Cardiac muscle cell (in vitro differentiated cells and primary cell): Measurements from ENCODE around the gene SGF29. TPM values are rescaled to one million over a fixed set of nuclear protein-coding genes. Genes with fewer than 3 reads are reported as not detected.
"Not testable (repeated sequence)": the region's sequence is repeated elsewhere in the genome, so short reads cannot be mapped to it uniquely, and the experiment has no call there.

ENCODE experiments used
- DNase-seq, 2 donors: peaks; one replicate each; pipeline versions ENCODE4 v3.0.0 to v3.0.0-alpha.2; 2010 to 2017; ENCODE audit warnings: low read depth in 1 of 2, low spot score in 1 of 2
- H3K27ac ChIP-seq: fragments of 200-600 bp; sonication (generic); 2 replicates; pipeline ENCODE4 v1.5.1; 2016
- H3K27me3 ChIP-seq: fragments of 200-600 bp; sonication (generic); 2 replicates; pipeline ENCODE4 v1.6.0; 2016; ENCODE audit warnings: control low read depth
- H3K36me3 ChIP-seq: fragments of 200-600 bp; sonication (generic); 2 replicates; pipeline ENCODE4 v1.5.1; 2016; ENCODE audit warnings: control low read depth
- H3K4me1 ChIP-seq: fragments of 200-600 bp; sonication (generic); 2 replicates; pipeline ENCODE4 v1.8.1; 2017; ENCODE audit warnings: low read depth, mild to moderate bottlenecking, mixed run types
- H3K4me3 ChIP-seq: fragments of 200-600 bp; sonication (generic); 2 replicates; pipeline ENCODE4 v1.5.1; 2016; ENCODE audit warnings: mild to moderate bottlenecking
- H3K9me3 ChIP-seq: fragments of 200-600 bp; sonication (generic); 2 replicates; pipeline ENCODE4 v1.5.1; 2017; ENCODE audit warnings: low read depth, mild to moderate bottlenecking, control low read depth
- polyA plus RNA-seq: library from polyadenylated mRNA; unstranded; fragments of >200 nt; fragmentation: Nextera tagmentation; extraction: Ambion mirVana; gene quantifications from 2 replicates; pipeline ENCODE4 v1.2.1, GENCODE V29; 2016
- total RNA-seq: library from RNA; depleted of rRNA; stranded (reverse); fragments of >200 nt; gene quantifications from 2 replicates; pipeline ENCODE4 v1.2.3, GENCODE V29; 2016
- TF ChIP-seq, protein P1 (sequence below): IDR thresholded peaks from 2 replicates; pipeline ENCODE4 v1.5.1; 2012; ENCODE audit warnings: low read depth, mild to moderate bottlenecking, low read length

The SGF29 gene
- total and polyA plus RNA-seq, 2 experiments from 2014 or later: 21.7 to 28.8 TPM

DNA sequence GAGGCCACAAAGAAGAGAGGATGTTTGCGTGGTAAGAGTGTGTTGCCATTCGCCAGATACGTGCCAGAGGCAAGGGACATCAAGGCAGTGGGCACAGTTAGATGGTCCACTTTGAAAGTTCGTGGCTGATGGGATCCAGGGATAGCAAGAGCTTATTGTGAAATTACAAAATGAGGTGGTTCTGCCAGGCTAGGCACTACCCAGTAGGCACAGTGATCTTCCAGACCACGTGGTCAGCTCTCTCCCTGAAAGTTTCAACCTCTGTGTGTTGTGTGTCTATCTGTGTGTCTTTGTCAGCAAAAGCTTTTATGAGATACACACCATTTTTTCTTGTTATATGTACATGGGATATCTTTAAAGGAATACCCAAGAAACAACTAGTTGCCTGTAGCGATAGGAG lies 9.5 kb downstream of the SGF29 start:
- H3K4me3 ChIP-seq: no peak overlapping the region
- H3K4me1 ChIP-seq: peaks cover 12% of the 10 kb centered on the region
- TF ChIP-seq, protein P1, sequence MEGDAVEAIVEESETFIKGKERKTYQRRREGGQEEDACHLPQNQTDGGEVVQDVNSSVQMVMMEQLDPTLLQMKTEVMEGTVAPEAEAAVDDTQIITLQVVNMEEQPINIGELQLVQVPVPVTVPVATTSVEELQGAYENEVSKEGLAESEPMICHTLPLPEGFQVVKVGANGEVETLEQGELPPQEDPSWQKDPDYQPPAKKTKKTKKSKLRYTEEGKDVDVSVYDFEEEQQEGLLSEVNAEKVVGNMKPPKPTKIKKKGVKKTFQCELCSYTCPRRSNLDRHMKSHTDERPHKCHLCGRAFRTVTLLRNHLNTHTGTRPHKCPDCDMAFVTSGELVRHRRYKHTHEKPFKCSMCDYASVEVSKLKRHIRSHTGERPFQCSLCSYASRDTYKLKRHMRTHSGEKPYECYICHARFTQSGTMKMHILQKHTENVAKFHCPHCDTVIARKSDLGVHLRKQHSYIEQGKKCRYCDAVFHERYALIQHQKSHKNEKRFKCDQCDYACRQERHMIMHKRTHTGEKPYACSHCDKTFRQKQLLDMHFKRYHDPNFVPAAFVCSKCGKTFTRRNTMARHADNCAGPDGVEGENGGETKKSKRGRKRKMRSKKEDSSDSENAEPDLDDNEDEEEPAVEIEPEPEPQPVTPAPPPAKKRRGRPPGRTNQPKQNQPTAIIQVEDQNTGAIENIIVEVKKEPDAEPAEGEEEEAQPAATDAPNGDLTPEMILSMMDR: no peak
- no peak for DNase-seq
- no peaks in the 10 kb centered on the region for H3K27me3 ChIP-seq
- no peaks in the 10 kb centered on the region for H3K36me3 ChIP-seq
- H3K27ac ChIP-seq: no peak overlapping the region
- H3K9me3 ChIP-seq: peaks cover 4% of the 10 kb centered on the region

DNA sequence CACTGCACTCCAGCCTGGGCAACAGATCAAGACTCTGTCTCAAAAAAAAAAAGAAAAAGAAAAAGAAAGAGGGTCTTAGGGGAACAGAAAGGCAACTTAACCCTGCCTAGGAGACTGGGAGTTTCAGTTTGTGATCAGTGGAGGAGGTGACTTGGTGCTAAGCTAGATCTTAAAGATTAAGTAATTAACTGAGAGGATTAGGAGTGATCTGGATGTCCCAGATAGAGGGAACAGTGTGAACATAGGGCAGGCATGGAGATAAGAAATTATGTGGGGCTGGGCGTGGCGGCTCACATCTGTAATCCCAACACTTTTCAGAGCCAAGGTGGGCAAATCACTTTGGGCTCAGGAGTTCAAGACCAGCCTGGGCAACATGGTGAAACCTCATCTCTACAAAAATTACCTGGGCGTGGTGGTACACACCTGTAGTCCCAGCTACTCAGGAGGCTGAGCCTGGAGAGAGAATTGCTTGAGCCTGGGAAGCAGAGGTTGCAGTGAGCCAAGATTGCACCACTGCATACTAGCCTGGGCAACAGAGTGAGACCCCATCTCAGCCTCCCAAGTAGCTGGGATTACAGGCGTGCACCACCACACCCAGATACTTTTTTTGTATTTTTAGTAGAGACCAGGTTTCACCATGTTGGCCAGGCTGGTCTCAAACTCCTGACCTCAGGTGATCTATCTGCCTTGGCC lies 12.7 kb downstream of the SGF29 start:
- H3K4me3 ChIP-seq, H3K27ac ChIP-seq, H3K27me3 ChIP-seq, H3K9me3 ChIP-seq, DNase-seq, H3K36me3 ChIP-seq: not testable (repeated sequence)
- H3K4me1 ChIP-seq: peaks cover 14% of the 10 kb centered on the region

DNA sequence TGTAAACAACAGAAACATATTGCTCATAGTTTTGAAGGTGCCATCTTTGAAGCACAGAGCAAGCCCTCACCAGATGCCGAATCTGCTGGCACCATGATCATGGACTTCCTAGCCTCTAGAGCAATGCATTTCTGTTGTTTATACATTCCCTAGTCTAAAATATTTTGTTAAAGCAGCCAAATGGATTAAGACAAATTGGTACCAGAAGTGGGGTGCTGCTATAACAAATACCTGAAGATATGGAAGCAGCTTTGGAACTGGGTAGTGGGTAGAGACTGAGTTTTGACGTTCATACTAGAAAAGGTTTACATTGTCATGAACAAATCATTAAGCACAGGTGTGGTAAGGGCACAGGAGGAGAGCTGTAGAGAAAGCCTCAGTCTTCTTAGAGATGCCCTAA lies 13.6 kb downstream of the SGF29 start:
- DNase-seq: no peak
- TF ChIP-seq, protein P1: no peak
- Histone ChIP-seq H3K4me3 (no peak overlapping the region), H3K27me3 (no peaks in the 10 kb centered on the region), H3K27ac (no peak overlapping the region), H3K36me3 (no peaks in the 10 kb centered on the region), H3K9me3 (peaks cover 4% of the 10 kb centered on the region), H3K4me1 (peaks cover 14% of the 10 kb centered on the region)

DNA sequence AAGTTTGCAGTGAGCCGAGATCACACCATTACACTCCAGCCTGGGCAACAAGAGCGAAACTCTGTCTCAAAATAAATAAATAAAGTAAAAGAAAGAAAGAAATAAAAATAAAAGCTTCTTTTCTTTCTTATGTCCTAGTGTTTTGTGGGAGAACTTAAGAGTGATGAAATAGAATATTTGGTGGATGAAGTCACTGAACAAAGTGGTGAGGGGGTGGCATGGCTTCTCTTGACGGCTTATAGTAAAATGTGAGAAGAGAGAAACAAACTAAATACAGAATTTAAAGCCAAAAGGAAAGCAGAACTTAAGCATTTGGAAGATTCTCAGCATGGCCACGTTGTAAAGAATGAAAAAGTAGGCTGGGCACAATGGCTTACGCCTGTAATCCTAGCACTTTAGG lies 15.3 kb downstream of the SGF29 start:
- Histone ChIP-seq H3K4me3 (no peak overlapping the region), H3K4me1 (peaks cover 26% of the 10 kb centered on the region), H3K9me3 (peaks cover 4% of the 10 kb centered on the region), H3K27ac (no peak overlapping the region), H3K36me3 (no peaks in the 10 kb centered on the region), H3K27me3 (no peaks in the 10 kb centered on the region)
- TF ChIP-seq, protein P1: no peak
- peak in 1 of 2 donors; percentile 68 for DNase-seq

DNA sequence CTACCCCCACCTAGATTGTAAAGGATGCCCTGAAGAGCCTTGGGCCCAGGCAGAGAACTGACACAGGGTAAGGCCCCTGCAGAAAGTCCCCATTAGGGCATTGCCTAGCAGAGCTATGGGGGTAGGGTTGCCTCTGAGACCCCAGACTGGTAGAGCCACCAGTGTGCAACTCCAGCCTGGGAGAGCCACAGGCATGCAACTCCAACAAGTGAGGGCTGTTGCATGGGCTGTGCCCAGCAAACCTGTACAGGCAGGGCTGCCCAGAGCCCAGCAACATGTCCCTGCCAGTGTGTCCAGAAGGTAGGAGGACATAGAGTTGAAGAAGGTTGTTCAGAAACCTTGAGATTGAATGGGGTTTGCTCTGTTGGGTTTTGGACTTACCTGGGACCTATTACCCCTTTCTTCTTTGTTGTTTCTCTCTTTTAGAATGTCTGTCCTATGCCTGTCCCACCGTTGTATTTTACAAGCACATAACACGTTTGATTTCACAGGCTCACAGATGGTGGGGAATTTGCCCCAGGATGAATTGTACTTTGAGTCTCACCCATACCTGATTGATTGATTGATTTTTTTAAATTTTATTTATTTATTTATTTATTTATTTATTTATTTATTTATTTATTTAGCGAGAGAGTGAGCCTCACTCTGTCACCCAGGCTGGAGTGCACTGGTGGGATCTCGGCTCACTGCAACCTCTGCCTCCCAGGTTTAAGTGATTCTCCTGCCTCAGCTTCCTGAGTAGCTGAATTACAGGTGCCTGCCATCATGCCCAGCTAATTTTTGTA lies 16.4 kb downstream of the SGF29 start:
- TF ChIP-seq, protein P1: no peak
- Histone ChIP-seq H3K27me3 (no peaks in the 10 kb centered on the region), H3K36me3 (no peaks in the 10 kb centered on the region), H3K4me1 (peaks cover 26% of the 10 kb centered on the region), H3K4me3 (no peak overlapping the region), H3K27ac (no peak overlapping the region), H3K9me3 (peaks cover 4% of the 10 kb centered on the region)
- DNase-seq: no peak
